Central memory CD8-positive, alpha-beta T cell (primary cell): ENCODE measurements around the gene RBM23.

Experiments used
- ATAC-seq: fragments of 150-1000 bp; cut with Tn5 transposase; replicated peaks from 2 replicates; pipeline ENCODE4 v1.10.0; 2022; ENCODE audit warnings: mild to moderate bottlenecking, moderate FRiP score, moderate number of reproducible peaks; ENCODE audit not compliant: poor library complexity, severe bottlenecking; ENCODE audit errors: extremely low read depth
- DNase-seq, 2 donors: peaks; one replicate each; pipeline ENCODE4 v3.0.0; 2021; ENCODE audit warnings: low spot score in 2 of 2
- H3K27ac Mint-ChIP-seq: one replicate; pipeline ENCODE4 v1.8.0; 2022; ENCODE audit warnings: low read depth, mild to moderate bottlenecking, moderate library complexity, mixed read lengths
- H3K27me3 Mint-ChIP-seq: one replicate; pipeline ENCODE4 v1.8.0; 2022; ENCODE audit warnings: mixed read lengths
- H3K36me3 Mint-ChIP-seq: one replicate; pipeline ENCODE4 v1.8.0; 2022; ENCODE audit warnings: mild to moderate bottlenecking, moderate library complexity, mixed read lengths; ENCODE audit not compliant: insufficient read depth
- H3K4me1 Mint-ChIP-seq: one replicate; pipeline ENCODE4 v1.8.0; 2022; ENCODE audit warnings: mixed read lengths
- H3K4me3 Mint-ChIP-seq: one replicate; pipeline ENCODE4 v1.8.0; 2022; ENCODE audit warnings: mild to moderate bottlenecking, moderate library complexity, mixed read lengths
- H3K9me3 Mint-ChIP-seq: one replicate; pipeline ENCODE4 v1.8.0; 2022; ENCODE audit warnings: mixed read lengths

The RBM23 gene

GRCh38 chr14:22907429-22907828 is 11.5 kb downstream of the RBM23 start:
- ATAC-seq = no peak
- Mint-ChIP-seq H3K4me3 (no peak overlapping the region), H3K27ac (no peak overlapping the region), H3K27me3 (no peaks in the 10 kb centered on the region), H3K9me3 (no peaks in the 10 kb centered on the region), H3K4me1 (peaks cover 16% of the 10 kb centered on the region), H3K36me3 (peaks cover 83% of the 10 kb centered on the region)
- no peak for DNase-seq

GRCh38 chr14:22906073-22906472 is 12.9 kb downstream of the RBM23 start:
- no peak for DNase-seq
- Mint-ChIP-seq H3K9me3 (no peaks in the 10 kb centered on the region), H3K4me3 (no peak overlapping the region), H3K27ac (no peak overlapping the region), H3K27me3 (no peaks in the 10 kb centered on the region), H3K36me3 (peaks cover 83% of the 10 kb centered on the region), H3K4me1 (peaks cover 8% of the 10 kb centered on the region)
- no peak for ATAC-seq

DNA sequence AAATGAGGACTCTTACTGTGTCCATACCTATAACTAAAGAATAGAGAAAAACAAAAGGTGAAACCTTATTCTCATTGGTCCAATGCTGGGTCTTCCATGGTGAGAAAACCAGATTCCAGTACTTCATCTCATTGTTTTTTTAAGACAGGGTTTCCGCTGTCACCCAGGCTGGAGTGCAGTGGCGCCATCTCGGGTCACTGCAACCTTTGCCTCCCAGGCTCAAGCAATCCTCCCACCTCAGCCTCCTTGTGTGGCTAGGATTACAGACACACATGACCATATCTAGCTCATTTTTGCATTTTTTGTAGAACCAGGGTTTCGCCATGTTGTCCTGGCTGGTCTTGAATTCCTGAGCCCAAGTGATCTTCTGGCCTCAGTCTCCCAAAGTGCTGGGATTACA is 13.3 kb downstream of the RBM23 start:
- DNase-seq = no peak
- Mint-ChIP-seq H3K36me3 (peaks cover 78% of the 10 kb centered on the region), H3K4me1 (peaks cover 11% of the 10 kb centered on the region), H3K4me3 (no peak overlapping the region), H3K27me3 (no peaks in the 10 kb centered on the region), H3K27ac (no peak overlapping the region), H3K9me3 (no peaks in the 10 kb centered on the region)
- ATAC-seq = no peak

DNA sequence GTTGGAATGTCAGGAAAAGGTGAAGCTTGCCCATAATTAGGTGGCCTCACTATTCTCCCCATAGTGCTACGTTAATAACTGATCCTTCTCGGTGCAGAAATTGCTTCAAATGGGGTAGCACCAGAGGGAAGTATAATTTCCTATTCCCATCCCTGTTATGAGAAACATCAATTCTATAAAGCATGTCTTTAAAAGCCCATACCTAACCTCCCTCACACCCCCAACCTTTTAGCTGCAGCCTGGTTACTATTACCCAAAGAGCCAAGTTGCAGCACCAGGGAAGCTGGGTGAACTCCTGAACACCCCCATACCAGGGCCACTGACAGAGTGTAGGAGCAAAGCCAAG is 15.2 kb downstream of the RBM23 start:
- Mint-ChIP-seq H3K4me1 (peaks cover 10% of the 10 kb centered on the region), H3K4me3 (no peak overlapping the region), H3K27ac (no peak overlapping the region), H3K9me3 (no peaks in the 10 kb centered on the region), H3K27me3 (no peaks in the 10 kb centered on the region), H3K36me3 (peaks cover 64% of the 10 kb centered on the region)
- DNase-seq (no peak), ATAC-seq (no peak)

GRCh38 chr14:22901799-22902198 is 17.1 kb downstream of the RBM23 start:
- Mint-ChIP-seq H3K9me3 (no peaks in the 10 kb centered on the region), H3K27me3 (no peaks in the 10 kb centered on the region), H3K4me3 (no peak overlapping the region), H3K36me3 (peaks cover 55% of the 10 kb centered on the region), H3K4me1 (peaks cover 10% of the 10 kb centered on the region), H3K27ac (no peak overlapping the region)
- ATAC-seq (no peak), DNase-seq (no peak)

DNA sequence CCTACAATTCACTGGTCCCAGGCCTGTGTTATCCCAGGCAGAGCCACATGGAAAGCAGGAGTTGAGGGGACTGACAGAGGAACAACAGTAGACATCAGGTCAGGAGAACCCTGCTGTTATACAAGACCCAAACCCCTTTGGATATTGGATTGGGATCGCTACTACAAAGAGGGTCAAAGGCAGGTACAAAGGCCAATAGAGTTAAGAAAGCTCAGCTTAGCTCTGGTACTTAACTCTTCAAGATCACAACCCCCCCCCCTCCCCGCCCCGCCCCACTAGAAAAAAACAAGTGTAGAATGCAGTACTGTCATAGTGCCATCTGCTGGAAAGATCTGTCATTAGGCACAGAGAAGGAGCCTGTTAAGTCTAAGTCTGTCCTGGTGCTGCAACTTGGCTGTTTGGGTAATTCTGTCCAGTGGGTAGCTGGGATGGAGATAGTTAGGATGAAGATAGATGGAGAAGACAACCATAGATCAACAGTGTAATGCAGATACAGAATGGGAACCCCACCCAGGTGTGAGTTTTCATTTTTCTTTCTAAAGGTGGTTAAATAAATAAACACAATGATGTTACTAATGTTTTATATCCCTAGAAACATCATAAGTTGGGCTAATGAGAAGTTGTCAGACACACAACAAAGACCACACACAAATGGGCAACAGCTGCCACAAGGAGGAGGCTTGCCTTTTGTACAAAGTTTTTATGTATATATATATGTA is 18.7 kb downstream of the RBM23 start:
- H3K4me1 Mint-ChIP-seq = peaks cover 10% of the 10 kb centered on the region
- H3K4me3 Mint-ChIP-seq = no peak overlapping the region
- H3K27ac Mint-ChIP-seq = peak overlapping the region; percentile 24
- H3K9me3 Mint-ChIP-seq = no peaks in the 10 kb centered on the region
- H3K27me3 Mint-ChIP-seq = no peaks in the 10 kb centered on the region
- DNase-seq (peak in 1 of 2 donors; percentile 43), ATAC-seq (peak; percentile 60)
- peaks cover 42% of the 10 kb centered on the region for H3K36me3 Mint-ChIP-seq

DNA sequence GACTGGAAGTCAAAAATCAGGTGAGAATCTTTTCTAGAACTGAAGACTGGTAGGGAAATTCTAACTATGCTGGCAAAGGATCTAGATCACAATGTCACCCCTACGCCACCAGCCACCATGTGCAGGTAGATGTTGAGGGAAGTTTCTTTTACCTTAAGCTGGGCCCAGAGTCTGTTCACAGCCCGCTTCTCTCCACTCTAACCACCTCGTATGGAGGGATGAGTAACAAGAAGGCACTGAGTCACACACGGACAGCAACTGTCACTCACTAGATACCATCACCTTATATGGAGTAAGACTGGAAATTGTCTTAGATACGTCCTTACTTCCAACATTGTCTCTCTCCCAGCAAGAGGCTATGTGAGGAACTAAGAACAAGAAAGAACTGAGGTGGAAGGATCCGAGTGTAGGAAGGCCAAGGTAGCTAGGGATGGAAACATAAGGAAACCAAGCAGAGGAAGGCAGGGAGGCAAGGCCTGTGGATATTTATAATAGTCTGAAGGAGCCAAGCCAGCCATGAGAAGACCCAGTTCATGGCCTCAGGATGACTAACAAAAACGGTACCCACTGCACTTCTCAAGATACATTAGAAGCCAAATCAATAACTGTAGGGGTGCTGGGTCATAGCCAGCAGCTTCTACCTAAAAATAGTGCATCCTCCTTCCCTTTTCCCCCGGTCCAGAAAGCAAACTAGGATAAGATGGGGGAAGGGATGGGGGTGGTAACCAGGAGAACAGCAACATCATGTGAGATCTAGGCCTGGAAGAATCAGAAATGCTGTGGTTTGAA is 20.5 kb downstream of the RBM23 start:
- peaks cover 10% of the 10 kb centered on the region for H3K4me1 Mint-ChIP-seq
- DNase-seq (no peak), ATAC-seq (no peak)
- H3K36me3 Mint-ChIP-seq = peaks cover 26% of the 10 kb centered on the region
- no peaks in the 10 kb centered on the region for H3K9me3 Mint-ChIP-seq
- H3K27ac Mint-ChIP-seq = peak overlapping the region; percentile 10
- no peaks in the 10 kb centered on the region for H3K27me3 Mint-ChIP-seq
- H3K4me3 Mint-ChIP-seq = no peak overlapping the region

DNA sequence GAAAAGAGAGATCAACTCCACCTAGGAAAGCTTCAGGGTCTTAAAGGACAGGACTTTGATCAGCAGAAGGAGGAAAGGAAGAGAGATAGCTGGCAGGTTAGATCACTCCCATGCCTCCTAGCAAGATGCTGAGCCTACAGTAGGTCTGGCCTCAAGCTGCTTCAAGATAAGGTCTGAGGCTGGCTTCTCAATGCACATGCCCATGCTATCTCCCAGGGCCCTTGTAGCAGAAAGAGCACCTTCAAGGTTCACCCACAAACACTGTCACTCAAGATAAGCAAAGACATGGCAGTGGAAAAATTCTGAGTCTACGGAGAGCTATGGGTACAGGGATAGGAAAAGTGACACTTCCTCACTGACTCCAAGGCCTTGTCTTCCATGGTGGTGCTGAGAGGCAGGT is 21.6 kb downstream of the RBM23 start:
- Mint-ChIP-seq H3K4me3 (no peak overlapping the region), H3K27ac (no peak overlapping the region), H3K27me3 (no peaks in the 10 kb centered on the region), H3K36me3 (peaks cover 19% of the 10 kb centered on the region), H3K9me3 (no peaks in the 10 kb centered on the region), H3K4me1 (peaks cover 10% of the 10 kb centered on the region)
- DNase-seq (no peak), ATAC-seq (no peak)

DNA sequence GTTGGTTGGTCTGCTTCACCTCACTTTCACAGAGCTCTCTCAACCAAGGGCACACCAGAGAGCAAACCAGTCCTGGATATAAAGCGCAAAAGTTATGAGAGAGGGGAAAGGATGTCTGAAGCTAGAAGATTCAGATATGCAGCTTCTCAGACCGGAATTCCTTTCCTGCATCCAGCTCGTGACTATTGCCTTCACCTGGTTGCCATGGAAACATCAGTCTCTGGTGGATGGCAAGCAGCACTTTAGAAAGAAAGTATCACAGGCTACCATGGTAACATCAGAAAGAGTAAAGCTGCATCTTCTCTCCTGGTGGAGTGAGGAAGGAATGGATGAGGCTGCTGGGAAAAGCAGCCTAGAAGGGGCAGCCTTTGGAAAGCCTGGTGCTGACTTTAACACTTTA is 22.2 kb downstream of the RBM23 start:
- H3K4me1 Mint-ChIP-seq = peaks cover 10% of the 10 kb centered on the region
- ATAC-seq = no peak
- H3K36me3 Mint-ChIP-seq = peaks cover 14% of the 10 kb centered on the region
- H3K27ac Mint-ChIP-seq = peak overlapping the region; percentile 51
- H3K27me3 Mint-ChIP-seq = no peaks in the 10 kb centered on the region
- DNase-seq = no peak
- H3K4me3 Mint-ChIP-seq = no peak overlapping the region
- no peaks in the 10 kb centered on the region for H3K9me3 Mint-ChIP-seq

DNA sequence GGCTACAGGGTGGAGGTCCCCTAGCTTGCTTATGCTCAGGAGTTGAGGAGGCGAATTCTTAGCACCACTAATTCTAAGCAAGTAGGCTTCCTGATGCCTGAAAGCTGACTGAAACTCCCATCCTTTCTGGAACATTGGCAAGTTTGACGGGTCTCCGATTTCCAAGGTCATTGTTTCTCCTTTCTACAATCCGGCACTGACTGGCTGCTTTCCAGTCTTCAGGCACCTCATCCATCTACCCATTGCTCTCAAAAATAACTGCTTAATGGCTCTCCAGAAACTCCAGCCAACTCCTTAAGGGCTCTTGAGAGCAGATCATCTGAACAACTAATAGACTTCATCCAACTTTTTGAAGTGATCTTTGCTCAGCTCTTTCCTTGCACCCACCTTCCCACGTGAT is 22.6 kb downstream of the RBM23 start:
- Mint-ChIP-seq H3K9me3 (no peaks in the 10 kb centered on the region), H3K4me1 (peaks cover 10% of the 10 kb centered on the region), H3K4me3 (no peak overlapping the region), H3K27ac (peak overlapping the region; percentile 51), H3K36me3 (peaks cover 12% of the 10 kb centered on the region), H3K27me3 (no peaks in the 10 kb centered on the region)
- DNase-seq (no peak), ATAC-seq (no peak)

DNA sequence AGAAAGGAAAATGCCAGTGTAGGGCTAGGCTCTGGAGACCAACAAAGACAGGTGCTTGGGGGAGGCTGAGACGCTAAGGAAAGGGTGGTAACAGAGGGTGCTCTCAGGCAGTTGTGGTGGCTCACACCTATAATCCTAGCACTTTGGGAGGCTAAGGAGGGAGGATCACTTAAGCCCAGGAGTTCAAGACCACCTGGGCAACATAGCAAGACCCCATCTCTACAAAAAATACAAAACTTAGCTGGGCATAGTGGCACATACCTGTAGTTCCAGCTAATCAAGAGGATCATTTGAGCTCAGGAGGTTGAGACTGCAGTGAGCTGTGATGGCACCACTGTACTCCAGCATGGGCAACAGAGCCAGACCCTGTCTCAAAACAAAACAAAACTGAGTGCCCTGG is 23.5 kb downstream of the RBM23 start:
- DNase-seq (no peak), ATAC-seq (no peak)
- H3K27me3 Mint-ChIP-seq = no peaks in the 10 kb centered on the region
- no peak overlapping the region for H3K27ac Mint-ChIP-seq
- H3K9me3 Mint-ChIP-seq = no peaks in the 10 kb centered on the region
- H3K4me3 Mint-ChIP-seq = no peak overlapping the region
- peaks cover 4% of the 10 kb centered on the region for H3K4me1 Mint-ChIP-seq
- peaks cover 12% of the 10 kb centered on the region for H3K36me3 Mint-ChIP-seq

DNA sequence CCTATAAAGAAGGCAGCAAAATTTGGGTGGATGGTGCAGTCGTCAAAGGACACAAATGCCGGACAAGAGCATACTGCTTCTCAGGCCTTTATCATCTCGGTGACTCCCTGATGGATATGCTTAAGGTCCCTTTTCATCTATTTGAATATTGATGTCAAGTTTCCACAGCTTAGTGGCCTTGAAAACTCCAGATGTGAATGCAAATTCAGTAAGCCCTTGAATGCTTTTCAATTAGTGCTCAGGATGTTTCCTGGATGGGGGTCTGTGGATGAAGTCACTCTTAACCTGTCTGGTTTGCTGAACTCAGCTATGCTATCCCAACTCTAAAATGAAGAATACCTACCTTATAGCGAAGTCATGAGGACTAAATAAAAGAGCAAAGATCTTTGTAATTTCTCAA is 25.2 kb downstream of the RBM23 start:
- no peak overlapping the region for H3K4me3 Mint-ChIP-seq
- no peaks in the 10 kb centered on the region for H3K4me1 Mint-ChIP-seq
- H3K36me3 Mint-ChIP-seq = peaks cover 10% of the 10 kb centered on the region
- no peak overlapping the region for H3K27ac Mint-ChIP-seq
- ATAC-seq (no peak), DNase-seq (no peak)
- H3K9me3 Mint-ChIP-seq = no peaks in the 10 kb centered on the region
- no peaks in the 10 kb centered on the region for H3K27me3 Mint-ChIP-seq

- Mint-ChIP-seq H3K4me1 (peaks cover 6% of the 10 kb centered on the region), H3K27ac (no peak overlapping the region), H3K9me3 (no peaks in the 10 kb centered on the region), H3K36me3 (peaks cover 7% of the 10 kb centered on the region), H3K27me3 (no peaks in the 10 kb centered on the region), H3K4me3 (no peak overlapping the region)
- DNase-seq = no peak
- ATAC-seq = no peak
Measured at GRCh38 chr14:22892488-22892887, 26.5 kb downstream of the RBM23 start.
